GM20000 (cell line): ENCODE data around the gene ASMTL.

Experiments used
- DNase-seq: peaks from one replicate; pipeline ENCODE4 v3.0.0; 2012; ENCODE audit warnings: low spot score
- CTCF ChIP-seq: IDR thresholded peaks from 2 replicates; pipeline ENCODE4 v1.5.1; 2012; ENCODE audit warnings: mild to moderate bottlenecking, control low read depth; ENCODE audit errors: extremely low read depth, missing control alignments

ASMTL gene

DNA sequence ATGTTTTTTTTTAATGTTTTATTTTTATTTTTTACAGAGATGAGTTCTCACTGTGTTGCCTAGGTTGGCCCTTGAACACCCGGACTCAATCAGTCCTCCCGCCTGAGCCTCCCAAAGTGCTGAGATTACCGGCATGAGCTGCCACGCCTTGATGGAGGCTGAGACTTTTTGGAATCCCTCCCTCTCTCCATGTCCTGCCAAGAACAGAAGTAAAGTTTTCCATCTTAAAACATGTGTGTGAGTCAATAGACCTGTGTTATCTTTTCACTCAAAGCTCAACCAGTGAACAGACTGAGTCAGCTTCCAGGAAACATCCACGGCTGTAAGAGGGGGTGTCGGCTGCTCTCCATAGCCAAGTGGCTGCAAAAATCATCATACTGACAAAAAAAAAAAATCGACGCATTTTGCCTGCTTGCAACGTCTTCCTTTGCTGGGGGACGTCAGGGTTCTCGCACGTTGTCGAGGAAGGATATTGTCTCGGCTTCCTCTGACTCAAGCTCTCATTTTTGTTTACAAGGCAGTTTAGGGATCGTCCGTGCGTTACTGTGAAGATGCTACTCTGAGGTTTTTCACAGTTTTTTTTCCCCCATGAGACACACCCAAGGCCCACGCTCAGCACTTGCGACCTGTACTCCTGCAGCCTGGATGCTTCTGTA, 10.0 kb upstream of the ASMTL start:
- TF ChIP-seq CTCF = no peak
- DNase-seq = no peak

- no peak for DNase-seq
- no peak for TF ChIP-seq CTCF
Observed at GRCh38 chrX:1462110-1462509, 9.4 kb upstream of the ASMTL start.

DNA sequence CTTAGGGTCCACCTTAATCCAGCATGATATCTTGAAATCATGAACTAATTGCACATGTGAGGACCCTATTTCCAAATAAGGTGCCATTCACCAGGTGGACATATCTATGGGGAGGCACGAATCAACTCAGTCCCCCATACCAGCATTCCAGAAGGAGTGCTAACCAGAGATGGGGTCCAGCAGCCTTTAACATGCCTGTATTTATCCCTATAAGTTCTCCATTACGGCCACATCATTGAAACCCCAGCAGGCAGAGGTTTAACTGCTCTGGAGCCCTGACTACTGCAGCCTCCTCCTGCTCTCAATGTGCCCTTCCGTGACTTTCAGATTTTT, 3.2 kb upstream of the ASMTL start:
- TF ChIP-seq CTCF = no peak

GRCh38 chrX:1453951-1454785, 1.5 kb upstream of the ASMTL start:
- TF ChIP-seq CTCF = peak; percentile 95

More for the DNA sequence above, 3.2 kb upstream of the ASMTL start:
- DNase-seq = no peak

DNA sequence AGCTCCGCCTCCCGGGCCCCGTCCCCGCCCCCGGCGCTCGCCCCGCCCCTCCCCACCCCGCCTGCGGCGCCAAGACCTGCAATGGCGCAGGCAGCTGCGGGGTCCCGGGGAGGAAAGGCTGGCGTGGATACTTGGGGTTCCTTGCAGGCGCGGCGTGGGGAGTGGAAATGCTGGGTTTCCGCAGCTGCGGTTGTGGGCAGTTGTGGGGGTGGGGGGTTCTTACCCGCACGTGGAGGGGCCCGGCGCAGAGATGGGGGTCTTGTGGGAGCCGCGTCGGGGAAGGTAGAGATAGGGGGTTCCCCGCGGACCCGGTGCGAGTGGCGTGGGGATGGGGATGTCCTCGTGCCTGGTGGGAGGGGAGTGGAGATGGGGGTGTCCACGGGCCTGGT, 680 bp upstream of the ASMTL start:
- TF ChIP-seq CTCF = no peak
- DNase-seq = peak; percentile 60

More at GRCh38 chrX:1453951-1454785, 1.5 kb upstream of the ASMTL start:
- DNase-seq = peak; percentile 83

- TF ChIP-seq CTCF = no peak
- DNase-seq = no peak
Observed at GRCh38 chrX:1451661-1452515, 821 bp downstream of the ASMTL start.

DNA sequence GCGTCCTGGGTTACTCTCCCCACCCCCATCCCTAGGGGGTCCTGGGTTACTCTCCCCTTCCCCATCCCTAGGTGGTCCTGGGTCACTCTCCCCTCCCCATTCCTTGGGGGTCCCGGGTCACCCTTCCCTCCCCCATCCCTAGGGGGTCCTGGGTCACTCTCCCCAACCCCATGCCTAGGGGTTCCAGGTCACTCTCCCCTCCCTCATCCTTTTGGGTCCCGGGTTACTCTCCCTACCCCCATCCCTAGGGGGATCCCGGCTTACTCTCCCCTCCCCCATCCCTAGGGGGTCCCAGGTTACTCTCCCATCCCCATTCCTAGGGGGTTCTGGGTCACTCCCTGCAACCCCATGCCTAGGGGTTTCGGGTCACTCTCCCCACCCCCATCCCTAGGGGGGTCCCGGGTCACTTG, 1.5 kb downstream of the ASMTL start:
- no peak for TF ChIP-seq CTCF
- DNase-seq = no peak
